WERI-Rb-1 (cell line): Measurements from ENCODE around the gene CSF2.

Experiments
- DNase-seq: peaks from one replicate; pipeline ENCODE4 v3.0.0-alpha.2; 2020
- H3K27ac ChIP-seq: fragments of 250-450 bp; sonication (Bioruptor Pico); 2 replicates; pipeline ENCODE4 v1.5.1; 2020; ENCODE audit warnings: mild to moderate bottlenecking, moderate library complexity
- H3K27me3 ChIP-seq: fragments of 250-450 bp; sonication (Bioruptor Pico); 2 replicates; pipeline ENCODE4 v1.5.1; 2021; ENCODE audit warnings: mild to moderate bottlenecking, low read depth, moderate library complexity; ENCODE audit not compliant: insufficient read depth, severe bottlenecking
- H3K36me3 ChIP-seq: fragments of 250-450 bp; sonication (Bioruptor Pico); 2 replicates; pipeline ENCODE4 v1.5.1; 2020; ENCODE audit warnings: mild to moderate bottlenecking, moderate library complexity
- H3K4me3 ChIP-seq: 2 replicates; pipeline ENCODE4 v1.5.1; 2011; ENCODE audit warnings: low read depth, mild to moderate bottlenecking, control low read depth, low read length
- H3K9me3 ChIP-seq: fragments of 250-450 bp; sonication (Bioruptor Pico); 2 replicates; pipeline ENCODE4 v1.5.1; 2021; ENCODE audit warnings: mild to moderate bottlenecking, moderate library complexity; ENCODE audit not compliant: severe bottlenecking
- CTCF ChIP-seq: IDR thresholded peaks from 2 replicates; pipeline ENCODE4 v1.5.1; 2011; ENCODE audit warnings: low read depth, mild to moderate bottlenecking, control low read depth, inconsistent platforms, low read length

CSF2 gene

GRCh38 chr5:132069561-132069960 lies 4.0 kb upstream of the CSF2 start:
- no peak for DNase-seq
- TF ChIP-seq CTCF = no peak

GRCh38 chr5:132069994-132070393 lies 3.6 kb upstream of the CSF2 start:
- no peaks in the 10 kb centered on the region for H3K9me3 ChIP-seq
- no peaks in the 10 kb centered on the region for H3K27me3 ChIP-seq
- no peaks in the 10 kb centered on the region for H3K36me3 ChIP-seq
- no peak for DNase-seq
- TF ChIP-seq CTCF = no peak
- no peak overlapping the region for H3K4me3 ChIP-seq
- H3K27ac ChIP-seq = no peak overlapping the region

More at GRCh38 chr5:132069561-132069960, 4.0 kb upstream of the CSF2 start:
- no peak overlapping the region for H3K27ac ChIP-seq
- no peaks in the 10 kb centered on the region for H3K36me3 ChIP-seq
- no peaks in the 10 kb centered on the region for H3K9me3 ChIP-seq
- H3K4me3 ChIP-seq = no peak overlapping the region
- no peaks in the 10 kb centered on the region for H3K27me3 ChIP-seq

- no peak for DNase-seq
- Histone ChIP-seq H3K9me3 (no peaks in the 10 kb centered on the region), H3K36me3 (no peaks in the 10 kb centered on the region), H3K4me3 (no peak overlapping the region), H3K27me3 (no peaks in the 10 kb centered on the region), H3K27ac (no peak overlapping the region)
- TF ChIP-seq CTCF = no peak
These were observed 2.9 kb upstream of the CSF2 start for GRCh38 chr5:132070460-132071337.

GRCh38 chr5:132071338-132071707 lies 2.3 kb upstream of the CSF2 start:
- no peak for DNase-seq
- H3K4me3 ChIP-seq = no peak overlapping the region
- no peaks in the 10 kb centered on the region for H3K36me3 ChIP-seq
- H3K27me3 ChIP-seq = no peaks in the 10 kb centered on the region
- H3K27ac ChIP-seq = no peak overlapping the region
- TF ChIP-seq CTCF = no peak
- no peaks in the 10 kb centered on the region for H3K9me3 ChIP-seq

- DNase-seq = no peak
- no peak for TF ChIP-seq CTCF
- Histone ChIP-seq H3K9me3 (no peaks in the 10 kb centered on the region), H3K4me3 (no peak overlapping the region), H3K27me3 (no peaks in the 10 kb centered on the region), H3K27ac (no peak overlapping the region), H3K36me3 (no peaks in the 10 kb centered on the region)
These were observed 1.5 kb upstream of the CSF2 start for GRCh38 chr5:132072070-132072469.

- Histone ChIP-seq H3K9me3 (no peaks in the 10 kb centered on the region), H3K36me3 (no peaks in the 10 kb centered on the region), H3K4me3 (no peak overlapping the region), H3K27me3 (no peaks in the 10 kb centered on the region), H3K27ac (no peak overlapping the region)
- no peak for DNase-seq
- no peak for TF ChIP-seq CTCF
These were observed 1.1 kb upstream of the CSF2 start for GRCh38 chr5:132072528-132072927.
